Medulla oblongata (tissue), 1 donor: ENCODE results near the gene SDHB.

ENCODE experiments used
- DNase-seq: peaks from one replicate; pipeline ENCODE4 v3.0.0-alpha.2; 2015; ENCODE audit errors: extremely low spot score

Gene SDHB

GRCh38 chr1:17045634-17046333 is 8.0 kb downstream of the SDHB start:
- peak; percentile 79 for DNase-seq

- peak; percentile 69 for DNase-seq
Observed at GRCh38 chr1:17045150-17045549, 8.7 kb downstream of the SDHB start.

DNA sequence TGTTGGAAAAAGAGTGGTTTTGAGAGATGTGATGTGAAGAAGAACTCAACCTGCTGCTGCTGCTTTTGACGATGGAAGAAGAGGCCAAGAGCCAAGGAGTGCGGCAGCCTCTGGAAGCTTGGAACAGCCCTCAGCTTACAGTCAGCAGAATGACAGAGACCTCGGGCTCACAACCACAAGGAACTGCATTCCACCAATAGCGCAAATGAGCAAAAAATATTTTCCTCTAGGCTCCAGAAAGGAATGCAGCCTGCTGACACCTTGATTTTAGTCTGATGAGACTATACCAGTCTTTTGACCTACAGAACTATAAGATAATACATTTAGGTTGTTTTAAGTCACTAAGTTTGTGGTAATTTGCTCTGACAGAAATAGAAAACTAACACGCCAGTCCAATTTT is 10.2 kb downstream of the SDHB start:
- no peak for DNase-seq

DNA sequence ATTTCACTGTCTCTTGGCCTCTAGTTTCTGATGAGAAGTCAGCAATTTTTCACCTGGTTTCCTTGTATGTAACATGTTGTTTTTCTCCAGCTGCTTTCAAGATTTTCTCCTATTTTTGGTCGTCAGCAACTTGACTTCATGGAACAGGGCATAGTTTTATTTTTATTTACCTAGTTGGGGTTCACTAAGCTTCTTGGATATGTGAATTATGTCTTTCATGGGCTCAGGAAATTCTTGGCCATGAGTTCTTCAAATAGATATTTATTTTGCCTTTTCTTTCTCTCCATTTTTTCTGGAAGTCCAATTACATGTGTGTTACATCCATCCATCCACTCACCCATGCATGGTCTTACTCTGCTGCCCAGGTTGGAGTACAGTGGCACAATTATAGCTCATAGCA is 13.7 kb downstream of the SDHB start:
- DNase-seq: no peak

GRCh38 chr1:17039522-17039921 is 14.3 kb downstream of the SDHB start:
- DNase-seq: no peak

DNA sequence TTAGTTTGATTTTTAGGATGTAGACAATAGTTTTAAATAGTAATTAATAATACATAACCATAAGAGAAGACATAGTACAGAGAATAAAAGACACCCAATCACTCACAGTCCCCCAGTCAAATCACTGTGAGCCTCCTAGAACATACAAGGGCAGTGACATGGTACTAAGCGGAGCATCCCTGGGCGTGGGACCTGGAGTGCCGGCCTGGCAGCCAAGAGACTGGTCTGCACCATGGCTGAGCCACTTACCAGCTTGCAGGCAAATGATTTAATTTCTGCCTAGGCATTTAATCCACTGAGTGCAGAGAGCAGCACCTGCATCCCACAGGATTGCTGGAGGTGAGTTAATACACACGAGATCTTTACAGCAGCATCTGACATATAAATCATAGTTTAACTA is 20.4 kb downstream of the SDHB start:
- no peak for DNase-seq

DNA sequence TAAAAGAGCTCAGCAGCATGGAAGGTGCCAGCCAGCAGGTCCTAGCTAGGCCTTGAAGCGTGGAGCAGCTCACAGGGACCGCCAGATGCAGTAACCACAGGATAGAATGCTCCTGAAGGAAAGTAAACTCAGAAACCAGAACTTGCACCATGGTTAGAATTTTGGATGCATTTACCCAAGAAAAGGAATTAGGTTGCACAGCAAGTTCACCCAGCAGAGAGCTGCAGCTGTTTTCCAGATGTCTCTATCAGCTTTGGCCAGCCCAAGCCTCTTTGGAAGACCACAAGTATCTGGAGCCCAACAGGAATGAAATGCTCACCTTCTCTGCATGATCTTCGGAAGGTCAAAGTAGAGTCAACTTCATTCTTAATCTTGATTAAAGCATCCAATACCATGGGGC is 21.1 kb downstream of the SDHB start:
- DNase-seq: no peak

DNA sequence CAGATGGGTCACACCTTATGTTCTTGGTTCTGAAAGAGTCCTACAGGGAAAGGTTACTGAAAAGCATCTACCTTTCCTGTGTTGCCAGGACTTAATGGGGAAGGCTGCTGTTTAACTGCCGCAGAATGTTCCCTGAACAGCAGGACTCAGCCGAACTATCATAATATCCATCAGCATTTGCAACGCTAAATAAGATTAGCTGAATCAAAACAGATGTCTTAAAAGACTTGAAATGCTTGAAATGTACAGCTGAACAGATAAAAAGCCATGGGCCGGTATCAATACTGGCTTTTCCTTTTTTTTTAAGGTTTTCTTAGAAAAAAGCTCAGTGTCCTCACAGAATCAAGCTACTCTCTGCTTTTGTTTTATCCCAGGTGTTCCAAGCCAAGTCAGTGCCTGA is 22.4 kb downstream of the SDHB start:
- DNase-seq: no peak

GRCh38 chr1:17030206-17030605 is 23.6 kb downstream of the SDHB start:
- DNase-seq: no peak

- DNase-seq: no peak
Observed at GRCh38 chr1:17028662-17029188, 25.1 kb downstream of the SDHB start.

DNA sequence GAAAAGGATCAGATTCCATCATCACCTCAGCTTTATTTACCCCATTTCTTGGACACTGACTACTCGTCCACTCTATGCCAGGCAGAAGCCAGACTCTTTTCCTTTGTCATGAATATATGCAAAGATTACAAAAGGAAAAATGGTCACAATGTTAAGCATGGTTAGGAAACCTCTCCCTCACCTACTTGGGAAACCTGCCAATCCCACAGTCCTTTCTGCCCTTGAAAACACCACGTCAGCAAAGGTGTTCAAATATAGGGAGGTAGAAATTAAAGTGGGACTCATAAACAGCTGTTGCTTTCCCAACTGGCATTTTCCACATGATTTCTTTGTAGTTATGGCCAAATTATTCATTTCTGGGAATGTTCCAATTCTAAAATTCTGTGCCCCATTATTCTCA is 25.9 kb downstream of the SDHB start:
- DNase-seq: no peak

DNA sequence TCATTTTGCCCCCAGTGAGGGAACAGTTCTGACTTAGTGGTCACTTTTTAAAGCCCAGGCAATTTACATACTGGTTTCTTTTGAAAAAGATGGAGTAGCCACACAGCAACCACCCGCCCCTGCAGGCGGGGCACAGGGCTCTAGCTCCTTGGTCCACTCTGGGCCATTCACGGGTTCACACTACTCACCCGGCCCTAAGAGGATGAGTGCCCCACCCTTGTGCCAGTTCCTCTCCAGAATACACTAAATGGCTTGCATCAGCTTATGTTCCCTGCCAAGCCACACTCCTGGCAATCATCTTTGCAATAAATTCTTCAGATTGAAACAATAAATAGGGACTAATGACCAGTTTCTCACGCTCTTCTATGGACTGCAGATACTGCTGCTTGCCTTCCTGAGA is 26.4 kb downstream of the SDHB start:
- no peak for DNase-seq

DNA sequence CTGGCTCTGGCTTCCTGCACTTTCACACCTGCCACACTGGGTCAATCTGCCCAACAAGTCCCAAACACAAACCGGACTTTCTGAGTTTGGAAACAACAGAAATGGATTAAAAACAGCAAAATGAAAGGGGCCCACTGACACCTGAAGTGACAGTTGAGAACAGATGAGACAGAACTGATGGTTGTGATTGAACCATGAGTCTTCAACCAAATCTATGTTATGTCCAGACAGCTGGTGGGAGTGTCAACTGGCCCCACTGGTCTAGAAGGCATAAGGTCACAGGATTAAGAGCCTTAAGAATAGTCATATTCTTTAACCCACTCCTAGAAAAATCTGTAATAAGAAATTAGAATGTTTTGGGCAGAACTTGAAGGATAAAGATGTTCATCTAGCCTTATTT is 29.1 kb downstream of the SDHB start:
- DNase-seq: no peak

- DNase-seq: no peak
Observed at GRCh38 chr1:17023573-17023972, 30.3 kb downstream of the SDHB start.

DNA sequence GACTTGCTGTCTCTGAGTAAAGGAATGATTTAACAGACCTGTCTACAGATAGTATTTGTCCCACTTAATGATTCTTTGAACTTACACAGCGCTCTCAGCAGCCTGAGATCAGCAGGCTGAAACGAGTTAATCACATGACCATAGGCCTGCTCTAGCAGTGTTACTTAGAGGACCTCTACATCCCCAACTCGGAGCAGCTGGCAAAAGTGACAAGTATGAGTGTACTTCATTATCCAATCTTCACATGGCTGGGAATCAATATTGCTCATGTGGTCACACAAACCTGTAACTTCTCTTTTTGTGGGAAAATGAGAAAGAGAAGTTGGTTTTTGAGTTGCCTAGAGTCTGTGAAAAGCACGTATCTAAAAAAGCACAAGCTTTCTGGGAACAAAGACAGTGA is 30.7 kb downstream of the SDHB start:
- DNase-seq: peak; percentile 51

DNA sequence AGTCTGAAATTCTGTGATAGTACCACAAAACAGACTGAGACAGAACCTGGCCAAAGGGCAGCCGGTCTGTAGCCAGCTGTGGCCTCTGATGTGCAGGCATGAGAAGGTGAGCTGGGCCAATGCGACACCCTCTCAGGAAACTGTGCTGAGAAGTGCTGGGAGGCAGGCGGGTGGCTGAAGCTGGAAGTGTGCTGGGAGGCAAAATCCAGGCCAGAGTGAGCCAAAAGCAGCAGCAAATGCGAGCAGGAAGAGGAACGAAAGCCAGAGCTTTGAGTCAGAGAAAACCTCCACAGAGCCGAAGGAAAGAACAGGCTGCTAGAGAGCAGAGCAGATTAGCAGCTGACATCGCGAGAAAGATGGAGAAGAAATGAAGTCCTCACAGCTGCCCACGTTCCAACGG is 31.9 kb downstream of the SDHB start:
- no peak for DNase-seq

DNA sequence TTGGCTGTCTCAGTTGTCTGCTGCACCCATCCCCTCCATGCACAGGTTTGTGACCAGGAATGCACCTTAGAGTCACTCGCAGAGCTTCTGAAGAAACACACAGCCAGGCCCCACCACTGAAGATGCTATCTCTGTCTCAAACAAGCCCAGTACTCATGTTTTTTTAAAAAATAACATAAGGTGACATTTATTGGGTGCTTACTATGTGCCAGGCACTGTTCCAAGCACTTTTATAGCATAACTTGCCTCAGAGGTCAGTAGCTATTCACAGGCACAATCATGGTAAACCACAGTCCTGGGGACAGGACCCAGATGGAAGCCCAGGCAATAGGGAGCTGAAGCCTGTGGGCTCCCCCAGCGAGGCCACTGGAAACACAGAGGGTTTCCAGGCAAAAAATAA is 33.3 kb downstream of the SDHB start:
- DNase-seq: no peak

- no peak for DNase-seq
Observed at GRCh38 chr1:17018849-17019248, 35.0 kb downstream of the SDHB start.

GRCh38 chr1:17017435-17017834 is 36.4 kb downstream of the SDHB start:
- no peak for DNase-seq

DNA sequence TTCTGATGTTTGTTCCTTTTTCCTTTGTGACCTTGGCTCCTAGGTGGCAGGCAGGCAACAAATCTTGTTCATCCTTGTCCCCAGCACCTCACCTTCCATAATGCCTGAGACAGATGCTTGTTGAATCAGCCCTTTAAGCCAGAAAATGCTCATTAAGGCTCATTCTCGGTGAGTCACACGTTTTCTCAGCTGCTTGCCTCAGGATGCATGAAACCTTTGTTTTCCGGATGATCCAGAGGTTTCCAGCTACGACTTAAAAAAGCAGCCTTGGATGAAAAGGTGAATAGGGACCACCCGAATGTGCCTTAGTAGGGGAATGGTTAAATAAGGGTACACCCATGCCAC is 37.5 kb downstream of the SDHB start:
- DNase-seq: no peak

GRCh38 chr1:17014671-17015567 is 38.9 kb downstream of the SDHB start:
- no peak for DNase-seq

GRCh38 chr1:17013491-17014320 is 40.1 kb downstream of the SDHB start:
- peak; percentile 36 for DNase-seq
